Vagina (tissue), 2 donors: ENCODE measurements around the gene FAT2.

Experiments used
- CTCF ChIP-seq, 3 experiments: fragments of 450-650 bp in 2 of 3; fragments of 200-600 bp in 1 of 3; sonication (generic) in 1 of 3; IDR thresholded peaks; one replicate each; pipeline ENCODE4 v1.5.1; 2017 to 2019; ENCODE audit warnings: antibody characterized with exemption in 3 of 3, mild to moderate bottlenecking in 2 of 3, moderate library complexity in 2 of 3
- POLR2A ChIP-seq, 2 donors: fragments of 450-650 bp; IDR thresholded peaks; one replicate each; pipeline ENCODE4 v1.6.1; 2017; ENCODE audit warnings: antibody characterized with exemption in 2 of 2, mild to moderate bottlenecking in 2 of 2, moderate library complexity in 2 of 2
- POLR2AphosphoS5 ChIP-seq, 2 donors: sonication (generic); formaldehyde crosslinking; IDR thresholded peaks; one replicate each; pipeline ENCODE4 v1.9.0; 2017; ENCODE audit warnings: antibody characterized with exemption in 2 of 2, mild to moderate bottlenecking in 2 of 2, low read depth in 1 of 2; ENCODE audit not compliant: insufficient read depth in 1 of 2

DNA sequence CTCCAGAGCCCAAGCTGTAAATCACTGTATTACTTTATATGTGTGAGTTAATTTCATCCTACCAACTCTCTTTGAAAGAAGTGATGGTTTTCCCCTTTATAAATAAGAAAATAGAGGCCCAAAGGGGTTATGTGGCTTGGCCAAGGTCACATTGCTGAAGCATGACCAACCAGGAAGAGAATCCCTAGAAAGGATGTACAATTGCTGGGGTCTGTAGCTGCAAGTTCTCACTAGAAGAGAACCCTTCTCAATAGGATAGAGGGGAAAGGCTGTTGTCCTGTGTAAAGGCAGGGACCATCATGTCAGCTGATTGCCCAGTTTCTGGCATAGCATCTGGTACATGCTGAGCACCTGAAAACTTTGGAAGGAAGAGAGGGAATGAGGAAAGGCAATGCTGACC, 39.0 kb upstream of the FAT2 start:
- TF ChIP-seq CTCF (IDR thresholded peaks at IDR 0.05) (no peak), POLR2A (IDR thresholded peaks at IDR 0.05) (no peak), POLR2AphosphoS5 (IDR thresholded peaks at IDR 0.05; ENCODE audit: insufficient read depth in 1 of 2, low read depth in 1 of 2) (no peak)
